Smooth muscle cell of the brain vasculature (primary cell): ENCODE results near the gene PLEKHB2.
"Not testable (repeated sequence)": the region's sequence is repeated elsewhere in the genome, so short reads cannot be mapped to it uniquely, and the experiment has no call there.

Experiments used
- DNase-seq: peaks from one replicate; pipeline ENCODE4 v3.0.0-alpha.2; 2012; ENCODE audit warnings: low read depth, low spot score

Gene PLEKHB2

GRCh38 chr2:131093696-131094462, 11.3 kb upstream of the PLEKHB2 start:
- DNase-seq: no peak

DNA sequence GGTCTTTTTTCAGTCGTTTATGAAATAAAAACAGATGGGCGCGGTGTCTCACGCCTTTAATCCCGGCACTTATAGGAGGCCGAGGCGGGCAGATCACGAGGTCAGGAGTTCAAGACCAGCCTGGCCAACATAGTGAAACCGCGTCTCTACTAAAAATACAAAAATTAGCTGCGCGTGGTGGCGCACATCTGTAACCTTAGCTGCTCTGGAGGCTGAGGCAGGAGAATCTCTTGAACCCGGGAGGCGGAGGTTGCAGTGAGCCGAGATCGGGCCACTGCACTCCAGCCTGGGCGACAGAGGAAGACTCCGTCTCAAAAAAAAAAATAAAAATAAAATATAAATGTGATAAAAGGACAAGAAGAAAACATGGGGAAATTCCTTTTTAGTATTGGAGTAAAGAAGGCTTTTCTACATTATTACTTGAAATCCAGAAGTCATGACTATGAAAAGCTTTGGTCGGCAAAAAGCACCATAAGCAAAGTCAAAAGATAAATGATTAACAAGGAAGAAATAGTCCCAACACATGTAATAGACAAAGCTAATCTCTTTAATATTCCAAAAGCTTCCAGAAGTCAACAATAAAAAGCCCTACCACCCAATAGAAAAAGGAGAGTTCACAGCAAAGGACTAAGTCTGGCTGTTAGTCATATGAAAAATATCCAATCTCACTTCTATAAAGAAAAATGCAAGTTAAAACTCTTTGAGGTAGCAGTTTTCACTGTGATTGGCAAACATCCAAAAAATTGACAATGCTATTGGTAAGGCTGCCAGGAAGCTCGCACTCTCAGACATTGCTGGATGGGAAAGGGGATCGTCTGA, 10.5 kb upstream of the PLEKHB2 start:
- no peak for DNase-seq

DNA sequence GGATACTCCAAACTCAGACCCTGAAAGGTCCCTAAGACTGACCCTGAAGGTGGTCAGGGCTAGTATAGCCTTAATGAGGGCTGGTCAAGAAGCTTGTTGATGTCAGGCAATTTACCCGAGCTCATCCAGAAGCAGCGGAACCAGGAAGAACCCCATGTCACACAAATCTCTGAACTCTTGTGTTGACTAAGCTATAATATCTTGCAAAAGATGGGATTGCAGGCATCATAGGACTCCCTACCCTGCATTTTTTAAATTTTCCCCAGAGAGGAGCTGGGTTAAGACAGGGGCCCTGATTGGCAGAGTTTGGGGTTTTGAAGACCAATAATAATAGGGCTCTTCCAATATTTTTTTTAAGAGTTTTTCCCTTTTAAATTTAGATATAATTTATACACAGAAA, 2.0 kb upstream of the PLEKHB2 start:
- DNase-seq: no peak

DNA sequence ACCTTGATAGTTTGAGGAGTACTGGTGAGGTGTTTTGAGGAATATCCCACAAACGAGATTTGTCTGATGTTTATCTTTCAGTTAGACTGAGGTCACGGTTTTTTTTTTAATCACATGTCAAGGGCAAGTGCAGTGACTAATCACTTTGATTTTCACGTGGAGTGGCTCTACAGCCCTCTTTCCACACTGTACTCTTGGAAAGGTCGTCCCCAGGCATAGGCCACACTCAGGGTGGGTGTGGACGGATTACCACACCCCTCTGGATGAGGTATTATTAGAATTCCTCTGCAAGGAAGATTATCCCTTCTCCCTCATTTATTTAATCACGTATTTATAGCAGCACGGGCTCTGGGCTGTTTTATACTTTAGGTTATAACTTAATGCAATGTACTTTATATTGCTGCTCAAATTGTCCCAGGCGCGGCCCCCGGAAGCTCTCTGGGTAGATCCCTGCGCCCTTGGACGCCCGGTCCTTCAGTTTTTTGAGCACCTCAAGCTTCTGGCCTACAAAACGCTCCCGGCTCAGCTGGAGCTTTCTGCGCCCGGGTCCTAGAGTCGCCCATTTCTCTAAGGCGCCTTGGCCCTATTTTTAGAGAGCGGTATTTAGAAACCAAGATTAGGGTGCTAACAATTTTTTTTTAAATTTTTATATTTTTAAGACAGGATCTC, 515 bp upstream of the PLEKHB2 start:
- no peak for DNase-seq

- no peak for DNase-seq
Observed at GRCh38 chr2:131105950-131106801, 1.0 kb downstream of the PLEKHB2 start.

GRCh38 chr2:131112529-131112928, 7.4 kb downstream of the PLEKHB2 start:
- DNase-seq: no peak

DNA sequence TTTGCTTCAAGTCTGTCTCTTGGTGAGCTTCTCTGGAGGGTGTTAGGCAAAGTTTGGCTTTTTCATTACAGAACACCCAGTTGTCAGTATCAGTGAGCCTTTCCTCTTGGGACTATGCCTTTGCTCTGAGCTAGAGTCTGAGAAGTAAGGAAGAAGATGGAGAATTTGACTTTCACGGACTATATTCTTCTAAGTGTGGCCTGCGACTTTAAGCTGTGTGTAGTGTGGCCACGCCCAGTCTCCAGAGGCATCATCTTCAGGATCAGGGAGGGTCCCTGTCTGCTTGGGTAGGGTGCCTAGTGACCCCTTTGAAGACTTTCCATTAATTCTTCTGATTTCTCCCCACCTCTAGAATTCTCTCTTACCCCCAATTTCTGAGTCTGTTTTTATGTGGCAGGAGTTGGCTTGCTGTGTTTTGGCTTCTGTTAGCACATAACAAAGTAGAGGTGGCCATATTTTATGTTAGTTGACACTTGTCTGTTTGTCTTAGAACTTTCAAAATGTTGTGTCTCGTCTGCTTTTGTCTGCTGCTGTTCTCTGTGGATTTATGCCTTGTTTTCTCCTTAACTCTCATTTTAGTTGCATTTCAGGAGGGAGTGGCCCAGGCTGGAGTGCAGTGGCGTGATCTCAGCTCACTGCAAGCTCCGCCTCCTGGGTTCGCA, 8.6 kb downstream of the PLEKHB2 start:
- DNase-seq: no peak

DNA sequence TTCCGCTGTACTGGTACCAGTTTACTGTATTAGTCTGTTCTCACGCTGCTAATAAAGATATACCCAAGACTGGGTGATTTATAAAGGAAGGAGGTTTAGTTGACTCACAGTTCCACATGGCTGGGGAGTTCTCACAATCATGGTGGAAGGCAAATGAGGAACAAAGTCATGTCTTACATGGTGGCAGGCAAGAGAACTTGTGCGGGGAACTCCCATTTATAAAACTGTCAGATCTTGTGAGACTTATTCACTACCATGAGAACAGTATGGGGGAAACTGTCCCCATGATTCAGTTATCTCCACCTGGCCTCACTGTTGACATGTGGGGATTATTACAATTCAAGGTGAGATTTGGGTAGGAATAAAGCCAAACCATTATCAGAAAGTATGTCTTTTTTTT, 9.8 kb downstream of the PLEKHB2 start:
- DNase-seq: not testable (repeated sequence)

DNA sequence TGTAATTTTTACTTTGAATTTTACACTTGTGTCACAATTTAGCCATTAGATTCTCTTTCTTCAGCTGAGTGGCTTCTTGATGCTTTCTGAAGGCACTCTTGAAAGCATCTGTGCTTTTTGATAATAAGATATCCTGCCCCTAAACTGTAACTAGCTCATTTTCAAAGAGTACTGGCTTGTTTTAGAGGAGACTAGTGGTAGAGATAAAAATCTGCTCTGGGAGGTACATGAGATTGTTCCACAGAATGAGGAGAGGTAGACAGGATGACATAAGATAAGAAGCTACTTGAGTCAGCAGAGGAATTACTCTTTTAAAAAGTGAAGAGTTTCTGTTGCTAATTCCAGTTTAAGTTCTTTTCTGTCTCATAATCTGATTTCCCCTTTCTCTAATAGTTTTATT, 10.6 kb downstream of the PLEKHB2 start:
- DNase-seq: no peak

GRCh38 chr2:131120815-131121317, 15.7 kb downstream of the PLEKHB2 start:
- no peak for DNase-seq

GRCh38 chr2:131121464-131121863, 16.3 kb downstream of the PLEKHB2 start:
- no peak for DNase-seq

GRCh38 chr2:131122496-131122895, 17.4 kb downstream of the PLEKHB2 start:
- DNase-seq: no peak

- no peak for DNase-seq
Observed at GRCh38 chr2:131123192-131123591, 18.1 kb downstream of the PLEKHB2 start.

- no peak for DNase-seq
Observed at GRCh38 chr2:131125195-131125757, 20.1 kb downstream of the PLEKHB2 start.

GRCh38 chr2:131126436-131126835, 21.3 kb downstream of the PLEKHB2 start:
- no peak for DNase-seq

DNA sequence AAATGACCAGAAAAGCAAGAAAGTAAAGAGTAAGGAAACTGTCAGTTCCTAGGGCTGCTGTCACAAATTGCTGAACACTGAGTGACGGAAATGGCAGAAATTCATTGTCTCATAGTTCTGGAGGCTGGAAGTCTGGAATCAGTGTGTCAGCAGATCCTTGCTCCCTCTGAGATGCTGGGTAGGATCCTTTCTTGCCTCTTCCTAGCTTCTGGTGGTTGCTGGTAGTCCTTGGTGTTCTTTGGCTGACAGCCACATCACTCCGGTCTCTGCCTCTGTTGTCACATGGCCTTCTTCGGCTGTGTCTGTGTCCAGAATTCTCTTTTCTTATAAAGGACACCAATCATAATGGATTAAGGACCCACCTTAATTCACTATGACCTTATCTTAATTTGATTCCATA, 21.9 kb downstream of the PLEKHB2 start:
- no peak for DNase-seq

DNA sequence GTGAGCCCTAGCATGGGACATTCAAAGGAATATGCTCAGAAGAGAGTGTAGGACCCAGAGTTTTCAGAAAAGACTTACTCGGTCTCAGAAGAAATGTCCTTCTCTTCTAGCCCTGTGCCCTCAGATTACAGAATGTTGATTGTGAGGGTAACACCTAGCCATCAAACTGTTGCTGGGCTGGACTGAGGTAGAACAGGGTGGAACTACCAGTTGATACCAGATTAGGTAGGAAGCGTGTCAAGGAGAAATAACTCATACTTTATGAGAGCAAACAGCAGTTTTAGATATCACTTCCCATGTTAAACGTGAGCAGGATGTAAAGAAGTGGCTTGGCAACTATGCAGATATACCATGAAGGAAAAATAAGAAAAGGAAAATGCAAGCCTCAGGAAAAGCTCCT, 22.8 kb downstream of the PLEKHB2 start:
- no peak for DNase-seq

DNA sequence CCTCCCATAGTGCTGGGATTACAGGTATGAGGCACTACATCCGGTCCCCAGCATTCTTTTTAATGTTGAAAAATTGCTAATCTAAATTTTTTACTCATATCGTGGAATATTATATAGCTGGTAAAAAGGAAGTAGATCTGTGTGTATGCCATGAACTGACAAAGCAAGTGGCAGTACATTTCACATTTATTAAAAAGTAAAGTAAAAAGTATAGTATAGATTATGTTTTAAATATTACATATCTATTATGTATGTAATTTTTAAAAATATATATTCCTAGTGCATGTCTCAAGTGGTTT, 25.1 kb downstream of the PLEKHB2 start:
- no peak for DNase-seq

DNA sequence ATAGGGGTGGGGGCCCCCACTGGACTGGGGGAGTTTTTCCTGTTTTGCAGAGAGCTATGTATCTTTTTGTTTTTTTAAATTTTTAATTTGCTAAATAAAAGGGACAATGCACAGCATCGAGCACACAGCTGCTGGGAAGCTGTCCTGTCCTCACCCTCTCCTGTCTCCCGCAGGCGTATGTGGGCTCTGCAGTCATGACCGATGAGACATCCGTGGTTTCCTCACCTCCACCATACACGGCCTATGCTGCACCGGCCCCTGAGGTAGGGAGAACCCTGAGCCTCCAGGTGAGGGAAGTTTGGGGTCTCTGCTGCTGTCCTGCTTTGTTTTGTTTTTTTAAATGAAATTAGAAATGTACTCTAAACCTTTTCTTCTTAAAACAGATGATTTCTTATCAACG, 27.6 kb downstream of the PLEKHB2 start:
- no peak for DNase-seq

- no peak for DNase-seq
Observed at GRCh38 chr2:131140581-131140980, 35.4 kb downstream of the PLEKHB2 start.

DNA sequence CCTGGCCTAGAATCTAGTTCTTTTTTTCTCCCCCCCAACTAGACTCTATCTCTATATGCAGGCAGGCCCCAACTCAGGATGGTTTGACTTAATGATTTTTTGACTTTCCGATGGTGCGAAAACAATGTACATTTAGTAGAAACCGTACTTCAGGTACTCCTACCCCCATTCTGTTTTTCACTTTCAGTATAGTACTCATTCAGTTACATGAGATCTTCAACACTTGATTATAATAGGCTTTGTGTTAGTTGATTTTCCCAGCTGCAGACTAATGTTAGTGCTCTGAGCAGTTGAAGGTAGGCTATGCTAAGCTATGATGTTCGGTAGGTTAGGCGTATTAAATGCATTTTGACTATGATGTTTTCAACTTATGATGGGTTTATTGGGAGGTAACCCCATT, 37.7 kb downstream of the PLEKHB2 start:
- DNase-seq: no peak
